M059J (cell line): ENCODE data around the gene PTHLH. TPM values are rescaled to one million over a fixed set of nuclear protein-coding genes. Genes with fewer than 3 reads are reported as not detected.

Experiments used
- DNase-seq: peaks from one replicate; pipeline ENCODE4 v3.0.0-alpha.2; 2012; ENCODE audit warnings: low read depth
- total RNA-seq: library from RNA; depleted of rRNA; stranded (reverse); fragments of >200 nt; shearing (Covaris generic); gene quantifications from 2 replicates; pipeline ENCODE4 v1.2.3, GENCODE V29; 2014; rRNA removed

Gene PTHLH
- total RNA-seq, result 7.5 and 8.1 TPM in 2 replicates

DNA sequence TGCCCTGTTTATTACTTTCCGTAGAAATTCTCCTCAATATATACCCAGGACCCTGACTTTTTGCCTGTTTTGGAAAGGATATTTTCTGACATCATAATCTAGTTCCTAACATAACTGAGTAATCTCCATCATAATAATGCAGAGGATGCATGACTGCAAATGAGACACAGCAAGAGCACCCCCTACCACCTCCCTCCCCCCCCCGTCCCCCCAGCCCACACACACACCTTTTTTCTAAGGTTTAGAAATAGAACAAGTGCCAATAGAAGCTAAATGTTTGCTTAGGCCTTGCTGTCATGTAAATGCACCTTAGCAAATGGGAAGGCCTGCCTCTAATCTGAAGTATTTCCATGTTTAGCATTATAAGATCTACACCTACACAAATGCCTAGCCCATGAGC lies at the start of gene PTHLH:
PTHLH (minus strand) TSS at position 13 of the 400 bp plus-strand sequence. CDS start 3,239 bp downstream, outside the sequence.
- no peak for DNase-seq

DNA sequence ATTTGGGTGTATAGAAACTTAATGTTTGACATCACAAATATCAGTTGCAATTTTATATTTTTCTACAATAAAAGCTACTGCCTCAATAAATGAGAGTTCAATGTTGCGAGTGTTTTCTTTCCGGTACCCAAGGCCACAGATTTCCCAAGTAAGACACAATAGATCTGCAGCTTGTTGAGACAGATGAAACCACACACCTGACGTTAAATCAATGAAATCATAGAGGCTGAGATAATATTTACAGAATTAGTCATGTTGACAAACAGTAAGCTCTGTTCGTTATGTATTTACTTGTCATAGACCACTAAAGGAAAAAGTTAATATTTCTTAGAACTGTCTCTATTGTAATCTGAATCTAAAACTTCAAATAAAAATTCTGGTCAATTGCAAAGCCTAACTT lies 49.2 kb upstream of the PTHLH start:
- no peak for DNase-seq

DNA sequence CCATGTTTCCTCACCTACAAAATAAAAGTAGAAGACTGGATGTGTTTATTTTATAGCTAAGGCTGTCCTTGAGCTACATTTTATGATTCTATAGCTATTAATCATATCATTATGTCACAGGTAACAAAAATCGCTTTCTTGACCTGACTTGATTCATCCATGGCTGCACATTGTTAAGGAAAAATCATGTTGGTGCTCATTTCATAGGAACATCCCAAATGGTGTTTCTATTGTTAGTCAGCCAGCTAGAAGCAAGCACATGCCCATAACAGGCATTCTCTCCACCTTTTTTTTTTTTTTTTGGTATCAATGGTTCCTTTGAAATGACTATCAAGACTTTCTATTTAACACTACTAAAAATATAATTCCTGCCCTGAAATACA lies 45.3 kb upstream of the PTHLH start:
- DNase-seq, result no peak

DNA sequence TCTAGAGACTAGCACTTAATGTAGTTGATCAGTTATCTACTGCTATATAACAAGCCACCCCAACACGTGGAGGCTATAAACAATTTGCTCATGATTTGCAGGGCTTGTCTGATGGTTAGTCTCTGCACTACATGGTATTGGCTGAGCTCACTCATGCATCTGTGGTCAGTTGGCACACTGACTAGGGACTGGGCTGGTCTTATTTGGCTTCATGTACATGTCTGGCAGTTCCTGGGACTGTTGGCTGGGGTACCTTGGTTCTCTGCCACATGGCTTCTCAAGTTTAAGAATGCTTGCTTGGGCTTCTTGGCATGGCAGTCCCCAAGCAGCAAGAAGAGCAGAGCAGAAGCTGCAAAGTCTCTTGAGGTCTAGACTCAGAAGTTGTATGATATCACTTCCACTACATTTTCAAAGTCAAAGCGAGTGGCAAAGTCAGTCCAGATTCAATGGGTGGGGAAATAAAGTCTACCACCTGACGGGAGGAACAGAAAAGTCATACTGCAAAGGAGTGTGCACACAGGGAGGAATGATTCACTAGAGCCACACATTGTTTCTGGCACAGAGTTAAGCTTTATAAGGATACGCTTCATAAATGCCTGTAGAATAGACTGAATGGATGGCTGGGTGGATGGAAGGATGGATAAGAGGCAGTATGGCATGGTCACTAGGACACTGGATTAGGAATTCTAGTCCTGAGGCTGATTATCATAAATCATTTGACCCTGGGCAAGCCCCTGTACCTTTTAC lies 44.8 kb upstream of the PTHLH start:
- DNase-seq, result no peak

DNA sequence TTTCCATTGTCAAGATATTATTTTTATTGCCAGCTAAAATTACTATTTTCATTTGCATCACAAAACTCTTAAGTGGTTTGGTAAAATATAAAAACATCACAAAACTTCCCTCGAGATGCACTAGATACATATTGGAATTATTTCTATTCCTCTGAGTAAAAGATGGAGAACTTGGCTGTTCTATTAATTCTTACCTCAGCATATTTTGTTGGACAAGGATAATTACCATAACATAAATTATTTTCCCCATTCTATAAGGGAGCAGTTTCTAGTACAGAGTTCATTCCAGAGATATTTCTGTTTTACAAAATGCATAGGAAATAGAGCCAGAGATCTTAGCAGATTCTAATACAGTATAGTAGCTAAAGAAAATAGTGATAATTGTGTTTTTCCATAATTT lies 42.6 kb upstream of the PTHLH start:
- DNase-seq, result no peak

DNA sequence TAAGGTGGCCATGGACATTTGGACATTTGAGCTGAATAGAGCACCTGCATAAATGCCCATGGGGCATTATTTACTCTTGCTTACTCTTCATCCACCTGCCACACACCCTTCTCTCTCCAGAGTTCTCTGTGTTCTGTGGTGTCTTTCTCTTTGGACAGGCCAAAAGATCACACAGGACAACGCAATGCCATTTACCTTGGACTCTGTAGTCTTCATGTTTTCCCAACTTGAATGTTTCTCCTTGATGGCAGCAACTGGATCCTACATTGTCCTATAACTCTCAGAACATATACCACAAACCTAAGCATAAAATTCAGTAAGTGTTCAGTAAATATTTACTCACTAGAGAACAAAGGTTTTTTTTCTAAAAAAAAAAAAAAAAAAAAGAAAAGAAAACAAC lies 41.7 kb upstream of the PTHLH start:
- DNase-seq, result no peak

DNA sequence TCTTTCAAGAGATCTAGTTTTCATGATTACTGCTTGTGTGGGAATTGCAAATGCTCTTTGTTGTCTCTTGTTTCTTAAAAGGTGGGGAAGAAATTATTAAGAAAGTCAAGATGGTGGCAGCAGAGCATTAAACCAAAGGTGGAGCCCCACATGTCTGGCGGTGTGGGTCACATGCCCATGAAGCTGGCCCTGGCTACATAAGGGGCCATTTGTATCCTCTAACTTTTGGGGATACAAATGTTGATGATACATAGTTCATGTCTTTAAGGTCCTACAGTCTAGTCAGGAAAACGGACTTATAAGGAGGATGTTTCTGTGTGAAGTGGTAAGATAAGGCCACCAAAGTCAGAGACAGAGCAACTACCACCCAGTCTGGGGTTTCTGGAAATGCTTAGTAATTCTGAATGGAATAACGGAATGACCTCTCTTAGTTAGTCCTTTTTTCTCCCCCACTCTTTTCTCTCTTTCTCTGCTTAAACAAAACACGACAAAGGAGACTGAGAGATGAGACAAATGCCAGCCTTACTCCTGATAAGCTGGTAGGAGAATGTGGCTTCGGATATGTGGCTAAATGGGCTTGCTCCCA lies 39.9 kb upstream of the PTHLH start:
- DNase-seq, result no peak

DNA sequence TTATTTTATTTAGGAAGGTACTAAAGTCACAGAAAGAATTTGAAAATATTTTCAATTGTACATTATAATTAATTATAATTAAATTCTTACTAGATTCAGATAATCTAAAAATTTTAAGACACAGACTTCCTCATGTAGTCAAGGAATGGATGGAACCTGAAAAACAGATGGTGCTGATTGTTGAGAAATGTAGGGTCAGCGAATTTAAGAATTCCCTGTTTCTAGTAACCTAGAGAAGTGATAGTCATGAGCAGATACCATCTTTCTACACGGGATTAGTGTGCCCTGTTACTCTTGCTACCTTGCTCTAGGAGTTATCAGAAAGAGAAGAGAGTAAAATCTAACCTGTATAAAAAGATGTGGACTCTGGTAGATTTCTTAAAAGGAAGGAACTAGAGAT lies 37.5 kb upstream of the PTHLH start:
- DNase-seq, result no peak

DNA sequence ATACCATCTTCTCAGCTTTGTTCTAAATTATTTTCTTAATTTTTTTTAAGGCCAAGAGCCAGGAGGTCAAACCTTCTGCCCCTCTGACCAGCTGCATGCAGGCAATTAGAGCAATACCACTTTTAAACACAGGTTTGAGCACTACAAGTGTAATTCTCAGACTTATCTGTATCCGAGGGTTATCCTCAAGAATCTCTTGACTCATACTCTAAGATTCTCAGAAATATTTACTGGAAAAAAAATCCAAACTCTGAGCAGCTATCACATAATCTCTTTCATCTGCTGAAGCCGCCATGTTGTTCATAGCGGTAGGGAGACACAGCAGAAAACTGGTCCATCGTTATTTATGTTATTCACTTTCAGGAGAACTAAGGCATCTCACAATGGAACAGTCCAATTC lies 27.4 kb upstream of the PTHLH start:
- peak; percentile 65 for DNase-seq

DNA sequence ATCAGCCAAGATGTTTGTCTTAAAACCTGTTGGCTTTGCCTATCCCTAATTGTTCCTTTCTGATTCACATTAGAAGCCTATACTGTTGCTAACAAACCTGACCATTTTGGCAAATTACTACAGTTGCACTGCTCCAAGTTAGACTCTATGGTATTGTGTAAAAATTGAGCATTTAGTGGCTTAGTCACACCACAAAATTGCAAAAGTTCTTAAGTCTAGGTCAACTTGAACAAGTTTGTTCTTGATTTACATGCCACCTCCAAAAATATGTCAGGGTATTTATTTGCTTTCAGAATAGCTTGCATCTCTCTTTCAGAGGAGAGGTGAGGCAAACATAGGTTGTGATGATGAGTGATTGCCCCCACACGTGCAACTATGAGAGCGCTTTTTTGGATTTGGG lies 27.0 kb upstream of the PTHLH start:
- DNase-seq, result peak; percentile 72

DNA sequence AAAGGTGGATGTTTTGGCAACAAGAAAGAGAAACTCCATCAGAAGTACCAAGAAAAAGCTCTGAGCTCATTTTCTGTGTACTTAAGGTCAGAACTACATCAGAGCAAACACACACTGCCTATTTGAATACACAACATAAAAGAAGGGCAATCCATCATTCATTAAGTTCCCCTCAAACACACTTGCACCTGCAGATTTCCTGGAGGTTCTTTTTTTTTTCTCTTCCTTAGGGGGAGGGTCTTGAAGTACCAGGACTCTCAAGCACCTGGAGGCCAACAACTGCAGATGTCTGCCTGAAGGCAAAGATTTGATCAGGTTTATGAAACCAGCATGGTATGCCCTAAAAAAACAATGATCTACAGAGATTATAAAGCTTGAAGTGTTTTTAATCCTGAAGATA lies 26.1 kb upstream of the PTHLH start:
- DNase-seq, result no peak

DNA sequence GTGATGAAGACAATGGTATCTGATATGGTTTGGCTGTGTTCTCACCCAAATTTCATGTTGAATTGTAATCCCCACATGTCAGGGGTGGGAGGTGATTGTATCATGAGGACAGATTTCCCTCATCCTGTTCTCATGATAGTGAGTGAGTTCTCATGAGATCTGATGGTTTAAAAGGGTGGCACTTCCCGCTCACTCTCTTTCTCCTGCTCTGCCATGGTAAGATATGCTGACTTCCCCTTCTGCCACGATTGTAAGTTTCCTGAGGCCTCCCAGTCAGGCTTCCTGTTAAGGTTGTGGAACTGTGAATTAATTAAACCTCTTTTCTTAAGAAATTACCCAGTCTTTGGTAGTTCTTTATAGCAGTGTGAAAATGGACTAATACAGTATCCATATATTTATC lies 25.6 kb upstream of the PTHLH start:
- DNase-seq, result no peak

DNA sequence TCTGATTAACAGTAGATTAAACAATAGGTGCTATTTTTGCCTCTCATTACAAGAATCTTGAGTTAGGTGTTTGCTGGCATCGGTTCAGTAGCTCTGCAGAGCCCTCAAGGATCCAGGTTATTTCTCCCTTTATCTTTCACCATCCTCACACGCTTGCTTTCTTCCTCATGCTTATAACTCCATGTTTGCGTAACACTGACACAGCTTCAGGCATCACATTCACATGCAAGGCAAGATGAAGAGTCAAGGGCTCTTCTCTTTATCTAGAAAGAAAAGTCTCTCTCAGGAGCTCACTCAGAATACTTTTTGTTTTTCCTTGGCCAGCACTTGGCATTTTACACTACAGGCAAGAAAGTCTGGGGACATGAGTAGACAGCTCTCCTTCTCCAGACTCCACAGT lies 24.2 kb upstream of the PTHLH start:
- no peak for DNase-seq

DNA sequence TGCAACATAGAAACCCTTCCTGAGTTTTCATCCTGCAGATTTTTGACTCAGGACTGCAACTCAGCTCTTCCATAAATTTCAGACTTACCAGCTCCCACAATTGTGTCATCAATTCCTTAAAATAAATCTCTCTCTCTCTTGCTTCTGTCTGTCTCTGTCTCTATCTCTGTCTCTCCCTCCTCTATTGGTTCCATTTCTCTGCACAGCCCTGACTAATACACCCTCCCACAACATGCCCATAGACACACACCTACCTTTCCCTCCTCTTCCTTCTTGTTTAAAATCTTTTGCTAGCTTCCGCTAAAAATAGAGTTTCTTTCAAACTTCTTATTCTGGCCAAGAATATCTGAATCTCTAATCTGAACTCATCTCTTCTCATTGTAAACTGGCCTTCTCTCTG lies 22.9 kb upstream of the PTHLH start:
- no peak for DNase-seq

DNA sequence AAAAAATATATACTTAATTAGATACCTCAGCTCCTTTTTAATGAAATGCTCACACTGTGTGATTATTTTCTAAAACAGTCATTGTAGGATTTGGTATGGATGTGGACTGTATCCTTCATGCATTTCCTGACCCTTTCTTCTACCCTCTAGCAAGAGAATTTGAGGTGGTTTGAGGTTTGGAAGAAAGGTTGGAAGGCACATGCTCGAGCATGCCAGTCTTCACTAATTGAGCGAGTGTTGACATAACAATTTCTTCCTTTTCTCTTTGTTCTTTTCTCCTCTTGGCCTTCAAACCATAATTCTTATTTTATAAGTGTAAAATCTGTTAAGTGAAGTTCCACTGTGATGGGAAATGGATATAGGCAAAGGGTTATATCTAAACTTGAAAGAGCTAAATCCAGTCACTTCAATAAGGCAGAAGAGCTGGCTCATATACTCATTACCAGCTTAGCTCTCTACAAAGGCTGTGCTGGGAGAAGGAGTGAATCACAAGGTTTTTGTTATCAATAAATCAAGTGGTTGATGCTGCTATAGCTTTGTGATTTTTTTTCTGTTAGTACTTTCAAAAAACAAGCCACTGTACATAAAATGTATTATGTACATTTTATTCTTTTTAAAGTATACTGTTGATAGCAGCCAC lies 16.2 kb upstream of the PTHLH start:
- no peak for DNase-seq

DNA sequence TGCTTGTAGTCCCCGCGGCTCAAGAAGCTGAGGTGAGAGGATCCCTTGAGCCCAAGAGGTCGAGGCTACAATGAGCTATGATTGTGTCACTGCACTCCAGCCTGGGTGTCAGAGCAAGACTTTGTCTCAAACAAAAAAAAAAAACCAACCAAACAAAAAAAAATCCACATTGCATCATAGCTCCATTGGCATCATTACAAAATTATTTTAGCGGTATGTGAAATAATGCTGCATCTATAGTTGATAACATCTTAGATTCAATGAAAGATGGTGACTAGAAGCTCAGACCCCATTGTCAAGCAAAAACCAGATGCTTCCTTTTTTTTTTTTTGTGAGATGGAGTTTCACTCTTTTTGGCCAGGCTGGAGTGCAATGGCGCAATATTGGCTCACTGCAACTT lies 14.8 kb upstream of the PTHLH start:
- no peak for DNase-seq

DNA sequence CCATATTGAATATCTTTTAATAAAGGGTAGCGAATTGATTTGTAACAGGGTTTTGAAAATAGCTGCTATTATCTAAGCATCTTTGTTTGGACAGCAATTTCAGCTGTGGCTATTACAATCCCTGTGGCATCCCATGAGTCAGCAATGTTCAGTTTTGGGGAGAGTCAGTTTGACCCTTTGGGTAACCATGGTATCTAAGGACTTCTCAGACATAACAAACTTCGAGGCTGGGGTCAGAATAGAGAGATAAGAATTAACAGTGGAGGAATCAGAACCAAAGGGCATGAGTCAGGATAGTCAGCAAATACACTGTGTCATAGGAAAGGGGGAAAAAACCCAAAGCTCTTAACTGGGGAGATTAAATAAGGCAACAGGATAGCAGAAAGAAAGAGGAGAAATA lies 11.7 kb upstream of the PTHLH start:
- peak; percentile 99 for DNase-seq

DNA sequence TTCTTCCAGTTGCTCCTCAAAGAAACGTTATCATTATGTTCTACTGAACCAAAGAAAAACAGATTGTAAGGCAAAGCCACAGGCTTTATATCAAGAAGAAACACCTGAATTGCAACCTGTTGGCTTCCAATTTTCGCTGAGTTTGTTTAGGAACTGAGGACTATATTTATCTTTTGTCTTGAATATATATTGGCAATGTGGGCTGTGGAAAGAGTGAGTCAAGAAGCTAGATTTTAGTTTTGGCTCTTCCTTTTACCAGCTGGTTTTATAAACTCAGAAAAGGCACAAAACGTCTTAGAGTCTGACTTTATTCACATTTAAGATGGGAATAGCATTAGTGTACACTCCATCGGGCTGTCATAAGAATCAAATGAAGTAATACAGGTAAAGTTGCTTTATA lies 10.4 kb upstream of the PTHLH start:
- DNase-seq, result peak; percentile 51

DNA sequence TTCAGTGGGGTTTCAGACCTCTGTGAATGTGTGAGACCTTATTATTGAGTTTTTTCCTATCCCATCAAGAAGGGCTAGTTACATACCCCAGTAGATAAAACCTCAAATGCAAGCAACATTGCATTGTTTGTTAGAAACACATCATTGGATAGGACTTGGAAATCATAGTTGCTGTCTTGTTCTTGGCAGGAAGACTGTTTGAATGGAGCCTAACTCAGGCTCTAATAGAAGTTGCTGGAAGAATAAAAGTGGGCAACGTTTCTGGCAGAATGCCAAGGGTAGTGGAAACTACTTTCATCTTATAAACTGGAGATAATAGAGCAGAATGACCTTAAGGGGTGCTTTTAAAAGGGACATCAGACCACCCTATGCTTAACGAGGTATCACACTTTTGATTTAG lies 9.9 kb upstream of the PTHLH start:
- DNase-seq, result peak; percentile 61

DNA sequence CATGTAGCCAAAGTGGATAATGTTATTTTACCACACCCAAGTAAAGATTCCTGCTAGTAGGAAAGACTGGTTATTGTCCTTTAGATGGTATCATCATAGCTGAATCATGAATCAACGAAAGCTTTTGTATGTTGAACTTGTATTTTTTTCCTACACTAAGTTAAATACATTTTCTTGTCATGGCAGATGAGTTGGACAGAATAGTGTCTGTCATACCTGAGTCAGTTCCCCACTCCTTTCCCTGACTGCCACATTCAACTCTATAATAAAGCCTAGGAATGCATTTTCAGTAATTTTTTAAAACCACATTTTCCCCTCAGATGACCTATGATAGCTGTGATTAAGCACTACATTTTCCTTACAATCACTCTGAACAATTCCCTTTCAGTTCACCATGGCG lies 9.3 kb upstream of the PTHLH start:
- DNase-seq, result peak; percentile 88

DNA sequence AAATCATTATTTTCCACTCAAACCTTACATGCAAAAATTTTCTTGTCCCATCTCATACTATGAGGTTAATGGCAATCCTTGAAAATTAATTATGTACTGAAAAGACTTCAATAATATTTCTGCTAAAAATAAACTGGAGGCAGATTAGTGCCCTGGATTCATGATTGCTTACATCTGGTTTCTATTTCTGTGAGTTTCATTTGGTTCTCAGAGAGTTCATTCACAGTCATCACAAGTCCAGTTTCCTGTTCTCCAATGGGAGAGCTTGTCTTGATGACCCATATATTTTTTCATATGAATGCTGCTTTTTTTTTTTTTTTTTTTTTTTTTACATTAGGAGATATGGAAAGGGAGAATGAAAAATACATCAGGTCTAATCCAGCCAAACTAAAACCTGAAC lies 6.6 kb upstream of the PTHLH start:
- peak; percentile 13 for DNase-seq

DNA sequence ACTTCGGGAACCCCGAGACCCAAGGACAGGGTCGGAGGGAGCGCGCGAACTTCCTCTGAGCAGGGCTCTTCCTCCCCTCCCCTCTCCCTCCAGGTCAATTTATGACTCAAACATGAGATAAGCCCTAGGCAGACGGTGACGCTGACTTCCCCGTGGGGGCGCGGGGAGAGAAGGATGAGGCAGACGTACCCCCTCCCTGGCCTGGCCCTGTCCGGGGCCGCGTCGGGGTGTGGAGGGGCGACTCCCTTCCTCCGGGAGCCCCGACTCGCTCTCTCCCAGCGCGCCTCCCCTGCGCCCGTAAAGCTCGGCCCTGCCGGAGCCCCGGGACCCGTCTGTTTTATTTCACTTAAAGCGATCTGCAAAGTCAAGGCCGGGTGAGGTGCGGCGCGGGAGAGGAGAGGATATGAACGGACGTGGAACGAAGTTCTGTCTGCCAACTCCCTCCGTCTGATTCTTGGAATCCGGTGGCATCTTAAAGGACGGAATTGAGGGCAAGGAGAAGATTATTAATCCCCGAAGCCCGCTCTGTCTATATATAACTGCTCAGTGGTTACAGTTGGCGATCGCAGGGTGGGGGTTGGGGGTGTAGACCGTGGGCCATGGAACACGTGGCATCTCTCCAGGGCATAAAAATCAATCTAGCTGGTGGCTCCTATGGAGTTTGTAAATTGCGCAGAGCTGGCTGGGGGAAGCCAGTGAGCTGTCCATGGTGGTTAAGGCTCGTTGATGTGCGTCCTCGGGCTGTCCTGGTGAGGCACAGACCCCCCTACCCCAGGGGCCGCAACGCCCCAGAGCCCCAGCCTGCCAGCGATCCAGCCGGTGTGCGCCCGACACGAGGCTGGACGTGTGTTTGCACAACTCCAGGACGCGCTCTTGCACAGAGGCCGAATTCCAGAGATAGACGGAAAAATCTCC lies 2.9 kb upstream of the PTHLH start:
- peak; percentile 79 for DNase-seq
